OCI-LY7 (cell line): ENCODE results near the gene ICAM2. TPM values are rescaled to one million over a fixed set of nuclear protein-coding genes. Genes with fewer than 3 reads are reported as not detected.
A peak's percentile ranks its signal among the peaks of the same experiment; 100 is the strongest.

Source experiments
- BruUV-seq: library from RNA; stranded (reverse); fragments of 400-500 nt; replicated peaks from 2 replicates; lab custom pipeline; 2021; lab: Mats Ljungman, UMichigan
- CTCF ChIA-PET: fragments of 300-600 bp; sonication (Branson Sonifier 250); formaldehyde crosslinking; loops from one replicate; lab custom pipeline; 2022; ENCODE audit warnings: antibody characterized with exemption; ENCODE audit not compliant: unreplicated experiment; lab: Charles Lee
- POLR2A ChIA-PET: fragments of 300-600 bp; sonication (Branson Sonifier 250); formaldehyde crosslinking; loops from one replicate; lab custom pipeline; 2022; ENCODE audit warnings: antibody characterized with exemption; lab: Charles Lee
- DNase-seq: peaks from one replicate; pipeline ENCODE4 v3.0.0-alpha.2; 2015; ENCODE audit warnings: low spot score
- H2AFZ ChIP-seq: fragments of 200-600 bp; sonication (generic), shearing (Covaris generic); 2 replicates; pipeline ENCODE4 v1.6.1; 2014; ENCODE audit warnings: mild to moderate bottlenecking, antibody characterized with exemption, low read length, moderate library complexity
- H3K27ac ChIP-seq: fragments of 200-600 bp; sonication (generic); 2 replicates; pipeline ENCODE4 v1.5.1; 2014; ENCODE audit warnings: mixed run types, low read depth, mild to moderate bottlenecking, moderate library complexity, low read length, inconsistent platforms; ENCODE audit not compliant: poor library complexity, severe bottlenecking
- H3K36me3 ChIP-seq: fragments of 200-600 bp; sonication (generic); 2 replicates; pipeline ENCODE4 v1.6.1; 2014; ENCODE audit warnings: mild to moderate bottlenecking, antibody characterized with exemption, low read length, moderate library complexity, mixed read lengths; ENCODE audit not compliant: insufficient read depth
- H3K4me1 ChIP-seq: fragments of 200-600 bp; sonication (generic); 2 replicates; pipeline ENCODE4 v1.5.1; 2014; ENCODE audit warnings: mild to moderate bottlenecking, low read length; ENCODE audit not compliant: insufficient read depth, poor library complexity, severe bottlenecking
- H3K4me2 ChIP-seq: fragments of 200-600 bp; sonication (generic); 2 replicates; pipeline ENCODE4 v1.6.1; 2014; ENCODE audit warnings: mild to moderate bottlenecking, low read length
- H3K4me3 ChIP-seq: fragments of 200-600 bp; sonication (generic); 2 replicates; pipeline ENCODE4 v1.5.1; 2014; ENCODE audit warnings: mild to moderate bottlenecking, low read depth, low read length; ENCODE audit not compliant: poor library complexity, severe bottlenecking
- H3K79me2 ChIP-seq: fragments of 200-600 bp; sonication (generic); 2 replicates; pipeline ENCODE4 v1.6.1; 2016; ENCODE audit warnings: low read depth, mild to moderate bottlenecking, low read length, moderate library complexity, mixed read lengths; ENCODE audit not compliant: insufficient read depth
- H3K9me2 ChIP-seq: fragments of 200-600 bp; sonication (generic); 2 replicates; pipeline ENCODE4 v1.6.1; 2016; ENCODE audit warnings: mild to moderate bottlenecking, low read length, mixed read lengths; ENCODE audit not compliant: insufficient read depth
- H3K9me3 ChIP-seq: fragments of 200-600 bp; sonication (generic); 2 replicates; pipeline ENCODE4 v1.6.1; 2014; ENCODE audit warnings: mild to moderate bottlenecking, mixed run types, low read length, mixed read lengths
- H4K20me1 ChIP-seq: fragments of 200-600 bp; sonication (generic); 2 replicates; pipeline ENCODE4 v1.6.1; 2014; ENCODE audit warnings: mild to moderate bottlenecking, antibody characterized with exemption, low read length, moderate library complexity, mixed read lengths; ENCODE audit not compliant: insufficient read depth
- EZH2phosphoT487 ChIP-seq: fragments of 200-600 bp; sonication (generic); IDR thresholded peaks from 2 replicates; pipeline ENCODE4 v1.6.1; 2018; ENCODE audit warnings: low read depth, borderline replicate concordance, mild to moderate bottlenecking, mixed run types, antibody characterized with exemption, low read length, moderate library complexity, mixed read lengths
- intact Hi-C: fragments of 100-400 bp; cut with micrococcal nuclease; formaldehyde crosslinking; loops from one replicate; pipeline ENCODE4 v1.10.0; 2022; ENCODE audit not compliant: unreplicated experiment
- total RNA-seq, 2 experiments: library from RNA; depleted of rRNA in 1 of 2; stranded (reverse); fragments of >200 nt in 1 of 2; shearing (Covaris generic) in 1 of 2; gene quantifications; 2 replicates each; pipeline ENCODE4 v1.2.3, GENCODE V29; 2014 to 2022
- TF ChIP-seq, protein P1 (sequence below): fragments of 200-600 bp; sonication (generic); conservative IDR thresholded peaks from 2 replicates; pipeline ENCODE4 v1.5.1; 2014; ENCODE audit warnings: mild to moderate bottlenecking, antibody characterized with exemption, low read length, moderate library complexity, mixed read lengths

Gene ICAM2
- total RNA-seq, 2 experiments from 2014 or later: 88.7 to 112 TPM

DNA sequence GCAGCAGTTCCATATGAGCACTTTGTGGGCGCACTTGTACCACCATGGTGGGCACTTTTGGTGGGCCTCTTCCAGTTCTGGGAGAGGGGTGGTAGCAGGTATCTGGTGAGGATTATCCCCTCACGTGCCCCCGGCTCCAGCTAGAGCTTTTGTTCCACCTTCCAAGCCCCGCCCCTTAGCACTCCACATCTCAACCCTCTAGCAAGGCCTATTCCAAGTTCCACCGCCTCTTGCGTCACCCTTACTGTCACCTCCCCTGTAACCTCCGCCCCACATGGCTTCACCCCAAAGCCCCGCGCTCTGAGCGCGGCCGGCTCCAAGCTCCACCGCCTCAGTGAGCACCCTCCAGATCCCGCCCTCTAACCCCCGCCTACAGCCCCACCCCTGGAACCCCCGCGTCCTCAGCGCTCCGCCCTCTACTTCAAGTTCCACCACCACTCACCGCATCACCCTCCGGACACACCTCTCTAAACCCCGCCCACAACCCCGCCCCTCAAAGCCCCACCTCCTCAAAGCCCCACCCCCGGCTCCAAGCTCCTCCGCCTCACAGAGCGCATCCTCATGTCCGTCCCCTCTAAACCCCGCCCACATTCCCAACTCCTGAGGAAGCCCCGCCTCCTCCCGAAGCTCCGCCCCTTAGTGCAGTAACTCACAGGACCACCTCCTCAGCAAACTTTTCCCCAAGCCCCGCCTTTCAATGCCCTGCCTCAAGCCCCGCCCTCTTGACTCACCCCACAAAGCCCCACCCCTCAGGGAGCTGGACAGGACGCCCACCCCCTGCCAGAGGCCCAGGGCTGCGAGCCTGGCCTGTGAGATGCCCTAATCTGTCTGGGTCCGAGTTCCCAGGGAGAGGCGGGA is 58.8 kb downstream of the ICAM2 start:
- H2AFZ ChIP-seq: peak overlapping the region; percentile 18; the same call in 1 of the 2 replicates
- POLR2A ChIA-PET: interaction anchor here (0.6 to 1.6 kb wide), 6 partner anchors 8 to 518 kb away, joined by 3 to 7 read pairs (median 4); partner anchors contain the start of gene ICAM2
- no peak overlapping the region for H3K27ac ChIP-seq

DNA sequence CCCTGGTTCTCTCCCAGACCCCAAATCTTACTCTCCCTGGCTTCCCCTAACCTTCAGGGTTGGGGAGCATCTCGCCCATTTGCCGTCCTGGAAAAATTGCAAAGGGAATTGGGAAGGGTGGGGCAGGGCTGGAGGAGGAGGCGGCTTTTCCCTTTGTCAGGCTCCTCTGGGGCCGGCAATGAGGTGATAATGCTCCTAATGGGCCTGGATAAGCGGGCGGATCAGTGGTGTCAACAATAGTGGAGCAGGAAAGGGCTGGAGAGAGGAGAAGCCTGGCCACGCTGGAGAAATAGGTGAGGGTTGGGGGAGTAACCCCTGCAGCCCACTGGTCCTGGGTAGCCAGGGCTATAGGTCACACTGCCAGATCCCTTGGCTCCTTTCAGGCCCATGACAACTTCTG is 60.0 kb downstream of the ICAM2 start:
- peak overlapping the region; percentile 60 for H3K4me3 ChIP-seq
- BruUV-seq: no TSS peak
- ChIA-PET POLR2A (no interaction called here), CTCF (no interaction called here)
- no peaks in the 10 kb centered on the region for H3K79me2 ChIP-seq
- no peak overlapping the region for H2AFZ ChIP-seq
- no peaks in the 10 kb centered on the region for H3K36me3 ChIP-seq
- H3K27ac ChIP-seq: no peak overlapping the region
- DNase-seq: no peak
- intact Hi-C loops: no loop called here
- peak overlapping the region; percentile 78 for H3K4me2 ChIP-seq
- no peaks in the 10 kb centered on the region for H3K9me2 ChIP-seq
- H4K20me1 ChIP-seq: no peaks in the 10 kb centered on the region
- no peaks in the 10 kb centered on the region for H3K9me3 ChIP-seq
- H3K4me1 ChIP-seq: peaks cover 25% of the 10 kb centered on the region
- TF ChIP-seq EZH2phosphoT487: no peak
- TF ChIP-seq, protein P1, sequence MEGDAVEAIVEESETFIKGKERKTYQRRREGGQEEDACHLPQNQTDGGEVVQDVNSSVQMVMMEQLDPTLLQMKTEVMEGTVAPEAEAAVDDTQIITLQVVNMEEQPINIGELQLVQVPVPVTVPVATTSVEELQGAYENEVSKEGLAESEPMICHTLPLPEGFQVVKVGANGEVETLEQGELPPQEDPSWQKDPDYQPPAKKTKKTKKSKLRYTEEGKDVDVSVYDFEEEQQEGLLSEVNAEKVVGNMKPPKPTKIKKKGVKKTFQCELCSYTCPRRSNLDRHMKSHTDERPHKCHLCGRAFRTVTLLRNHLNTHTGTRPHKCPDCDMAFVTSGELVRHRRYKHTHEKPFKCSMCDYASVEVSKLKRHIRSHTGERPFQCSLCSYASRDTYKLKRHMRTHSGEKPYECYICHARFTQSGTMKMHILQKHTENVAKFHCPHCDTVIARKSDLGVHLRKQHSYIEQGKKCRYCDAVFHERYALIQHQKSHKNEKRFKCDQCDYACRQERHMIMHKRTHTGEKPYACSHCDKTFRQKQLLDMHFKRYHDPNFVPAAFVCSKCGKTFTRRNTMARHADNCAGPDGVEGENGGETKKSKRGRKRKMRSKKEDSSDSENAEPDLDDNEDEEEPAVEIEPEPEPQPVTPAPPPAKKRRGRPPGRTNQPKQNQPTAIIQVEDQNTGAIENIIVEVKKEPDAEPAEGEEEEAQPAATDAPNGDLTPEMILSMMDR: no peak

More for the DNA sequence above, 58.8 kb downstream of the ICAM2 start:
- BruUV-seq: no TSS peak
- TF ChIP-seq, protein P1: no peak
- TF ChIP-seq EZH2phosphoT487: no peak
- Histone ChIP-seq H3K79me2 (no peaks in the 10 kb centered on the region), H3K4me2 (peak overlapping the region; percentile 78), H3K9me3 (no peaks in the 10 kb centered on the region), H3K4me3 (peak overlapping the region; percentile 60), H3K36me3 (no peaks in the 10 kb centered on the region), H3K9me2 (no peaks in the 10 kb centered on the region), H3K4me1 (peaks cover 21% of the 10 kb centered on the region), H4K20me1 (no peaks in the 10 kb centered on the region)
- intact Hi-C loops: no loop called here
- DNase-seq: peak; percentile 94
- CTCF ChIA-PET: interaction anchor here (0.5 to 1.6 kb wide), 10 partner anchors 11 to 238 kb away, joined by 3 to 9 read pairs (median 4); no protein-coding TSS in a partner anchor
